Ishikawa (cell line): ENCODE measurements around the gene COPZ1.

Experiments
- CEBPB ChIP-seq: IDR thresholded peaks from 2 replicates; pipeline ENCODE4 v1.6.1; 2012
- CREB1 ChIP-seq: IDR thresholded peaks from 2 replicates; pipeline ENCODE4 v1.6.1; 2012; ENCODE audit warnings: low read depth
- EGR1 ChIP-seq: IDR thresholded peaks from 2 replicates; pipeline ENCODE4 v1.6.1; 2012
- EP300 ChIP-seq: IDR thresholded peaks from 2 replicates; pipeline ENCODE4 v1.6.1; 2012; ENCODE audit warnings: borderline replicate concordance
- FOXM1 ChIP-seq: IDR thresholded peaks from 2 replicates; pipeline ENCODE4 v1.6.1; 2012; ENCODE audit warnings: low read depth, borderline replicate concordance
- MAX ChIP-seq: IDR thresholded peaks from 2 replicates; pipeline ENCODE4 v1.6.1; 2012
- NFIC ChIP-seq: IDR thresholded peaks from 2 replicates; pipeline ENCODE4 v1.6.1; 2012
- RAD21 ChIP-seq: IDR thresholded peaks from 2 replicates; pipeline ENCODE4 v1.6.1; 2012; ENCODE audit warnings: low read depth
- REST ChIP-seq: IDR thresholded peaks from 2 replicates; pipeline ENCODE4 v1.6.1; 2012; ENCODE audit warnings: low read depth, mild to moderate bottlenecking
- TAF1 ChIP-seq: IDR thresholded peaks from 2 replicates; pipeline ENCODE4 v1.6.1; 2012; ENCODE audit warnings: low read depth, mild to moderate bottlenecking
- TCF12 ChIP-seq: IDR thresholded peaks from 2 replicates; pipeline ENCODE4 v1.6.1; 2012; ENCODE audit warnings: low read depth
- TEAD4 ChIP-seq: IDR thresholded peaks from 2 replicates; pipeline ENCODE4 v1.6.1; 2012
- YY1 ChIP-seq: IDR thresholded peaks from 2 replicates; pipeline ENCODE4 v1.6.1; 2012; ENCODE audit warnings: low read depth
- ZBTB7A ChIP-seq: IDR thresholded peaks from 2 replicates; pipeline ENCODE4 v1.6.1; 2012; ENCODE audit warnings: low read depth
- TF ChIP-seq, protein P1 (sequence below): IDR thresholded peaks from 2 replicates; pipeline ENCODE4 v1.6.1; 2012

COPZ1 gene

DNA sequence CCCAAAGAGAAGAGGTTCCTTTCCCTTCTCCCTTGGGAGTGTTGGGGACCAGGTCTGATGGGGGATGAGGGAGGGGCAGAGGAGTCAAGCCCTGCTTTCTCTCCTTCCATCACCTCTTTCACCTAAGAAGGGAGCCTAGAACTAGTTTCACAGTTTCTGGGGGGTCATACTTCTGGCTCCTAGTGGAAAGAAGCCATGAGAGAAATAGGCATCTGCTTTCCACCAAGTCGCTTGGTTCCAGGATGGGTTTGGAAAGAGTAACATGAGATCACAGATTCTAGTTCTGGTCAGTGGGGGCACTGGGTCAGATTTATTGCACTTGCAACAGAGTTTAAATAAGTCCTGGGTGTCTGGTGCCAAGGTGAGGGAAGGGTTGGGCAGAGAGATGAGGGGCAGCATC is 70.1 kb downstream of the COPZ1 start:
- no peak for TF ChIP-seq EP300
- TF ChIP-seq CEBPB = no peak
- TF ChIP-seq RAD21 = no peak
- no peak for TF ChIP-seq ZBTB7A
- TF ChIP-seq MAX = no peak
- TF ChIP-seq, protein P1, sequence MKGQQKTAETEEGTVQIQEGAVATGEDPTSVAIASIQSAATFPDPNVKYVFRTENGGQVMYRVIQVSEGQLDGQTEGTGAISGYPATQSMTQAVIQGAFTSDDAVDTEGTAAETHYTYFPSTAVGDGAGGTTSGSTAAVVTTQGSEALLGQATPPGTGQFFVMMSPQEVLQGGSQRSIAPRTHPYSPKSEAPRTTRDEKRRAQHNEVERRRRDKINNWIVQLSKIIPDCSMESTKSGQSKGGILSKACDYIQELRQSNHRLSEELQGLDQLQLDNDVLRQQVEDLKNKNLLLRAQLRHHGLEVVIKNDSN = no peak
- no peak for TF ChIP-seq TAF1
- no peak for TF ChIP-seq TEAD4
- no peak for TF ChIP-seq YY1
- TF ChIP-seq FOXM1 = no peak
- no peak for TF ChIP-seq REST
- TF ChIP-seq TCF12 = no peak
- TF ChIP-seq EGR1 = no peak
- no peak for TF ChIP-seq NFIC
- TF ChIP-seq CREB1 = no peak

- TF ChIP-seq EP300 (no peak), REST (no peak), YY1 (no peak), TAF1 (no peak)
- TF ChIP-seq, protein P1 = no peak
Observed at GRCh38 chr12:54395545-54395944, 70.6 kb downstream of the COPZ1 start.

DNA sequence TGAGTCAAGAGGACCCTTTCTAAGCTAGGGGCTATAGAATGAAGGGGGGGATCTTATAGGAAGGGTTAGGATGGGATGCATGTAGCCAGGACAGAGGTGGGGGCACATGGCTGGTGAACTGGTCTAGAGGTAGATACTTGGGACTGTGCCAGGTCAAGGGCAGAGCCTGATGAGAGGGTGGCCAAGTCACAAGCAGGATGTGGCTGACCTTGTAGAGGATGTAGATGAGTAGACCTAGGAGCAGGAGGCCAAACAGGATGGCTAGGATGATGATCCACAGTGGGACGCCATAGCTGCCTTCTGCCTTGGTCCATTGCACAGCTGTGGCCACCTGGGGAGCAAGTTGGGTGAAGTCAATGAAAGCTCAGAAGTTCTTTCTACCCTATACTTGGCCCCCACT is 72.2 kb downstream of the COPZ1 start:
- TF ChIP-seq, protein P1 = no peak
- TF ChIP-seq EGR1 (no peak), MAX (no peak), CREB1 (no peak), REST (no peak), CEBPB (no peak), TCF12 (no peak), TAF1 (no peak), EP300 (no peak), ZBTB7A (no peak), FOXM1 (no peak), NFIC (no peak), TEAD4 (no peak), RAD21 (no peak), YY1 (no peak)

DNA sequence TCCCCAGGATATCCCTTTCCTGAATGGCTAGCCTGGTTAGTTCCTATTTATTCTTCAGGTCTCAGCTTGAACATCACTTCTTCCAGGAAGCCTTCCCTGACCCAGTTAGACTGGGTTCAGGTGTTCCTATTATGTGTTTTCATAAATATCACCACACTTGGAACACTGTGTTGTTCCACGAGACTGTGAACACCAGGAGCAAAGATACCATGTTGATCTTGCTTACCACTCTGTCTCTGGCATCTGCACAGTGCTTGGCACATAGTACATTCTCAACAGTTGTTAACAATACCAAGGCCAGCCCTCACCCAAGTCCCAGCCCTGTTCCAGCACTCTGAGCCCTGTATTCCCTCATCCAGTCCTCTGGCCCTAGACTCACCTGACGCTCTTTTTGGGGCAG is 73.3 kb downstream of the COPZ1 start:
- TF ChIP-seq EP300 = no peak
- no peak for TF ChIP-seq YY1
- TF ChIP-seq CEBPB = no peak
- TF ChIP-seq TAF1 = no peak
- TF ChIP-seq MAX = no peak
- no peak for TF ChIP-seq TEAD4
- TF ChIP-seq CREB1 = no peak
- TF ChIP-seq TCF12 = no peak
- no peak for TF ChIP-seq RAD21
- no peak for TF ChIP-seq EGR1
- TF ChIP-seq, protein P1 = no peak
- no peak for TF ChIP-seq ZBTB7A
- no peak for TF ChIP-seq FOXM1
- no peak for TF ChIP-seq NFIC
- TF ChIP-seq REST = no peak
